Left hindlimb (tissue), 1 donor: ENCODE results near the gene PRPH.

Source experiments
- DNase-seq: peaks from one replicate; pipeline ENCODE4 v3.0.0-alpha.2; 2018

Gene PRPH

GRCh38 chr12:49334226-49334625 lies 39.3 kb downstream of the PRPH start:
- DNase-seq = no peak

GRCh38 chr12:49334681-49335080 lies 39.7 kb downstream of the PRPH start:
- DNase-seq = no peak

GRCh38 chr12:49335118-49335954 lies 40.4 kb downstream of the PRPH start:
- DNase-seq = no peak

GRCh38 chr12:49335955-49336644 lies 41.2 kb downstream of the PRPH start:
- no peak for DNase-seq

- DNase-seq = peak; percentile 89
Observed at GRCh38 chr12:49336645-49337584, 42.0 kb downstream of the PRPH start, which contains the start of gene C1QL4. TSS of gene C1QL4 (minus strand) at chr12:49337188. CDS start at chr12:49336477, 711 bp downstream.

- DNase-seq = no peak
Observed at GRCh38 chr12:49338830-49339463, 44.0 kb downstream of the PRPH start.

GRCh38 chr12:49339464-49339861 lies 44.5 kb downstream of the PRPH start:
- no peak for DNase-seq

- DNase-seq = no peak
Observed at GRCh38 chr12:49340095-49340870, 45.3 kb downstream of the PRPH start.

GRCh38 chr12:49340971-49341776 lies 46.2 kb downstream of the PRPH start:
- DNase-seq = no peak

GRCh38 chr12:49341777-49342065 lies 46.8 kb downstream of the PRPH start:
- DNase-seq = no peak

- DNase-seq = peak; percentile 79
Observed at GRCh38 chr12:49342066-49342913, 47.3 kb downstream of the PRPH start.

GRCh38 chr12:49342914-49343731 lies 48.2 kb downstream of the PRPH start:
- no peak for DNase-seq

GRCh38 chr12:49344486-49345050 lies 49.6 kb downstream of the PRPH start:
- DNase-seq = no peak

- no peak for DNase-seq
Observed at GRCh38 chr12:49345051-49345824, 50.3 kb downstream of the PRPH start.

- DNase-seq = no peak
Observed at GRCh38 chr12:49345825-49346658, 51.1 kb downstream of the PRPH start.

GRCh38 chr12:49346659-49347310 lies 51.8 kb downstream of the PRPH start, which contains the start of gene DNAJC22:
TSS of gene DNAJC22 (plus strand) at chr12:49346888. CDS start at chr12:49348873, 1,985 bp downstream.
- no peak for DNase-seq
